ENCODE results near the gene GNS. TPM values are rescaled to one million over a fixed set of nuclear protein-coding genes. Genes with fewer than 3 reads are reported as not detected.

Gene GNS
- total and polyA plus RNA-seq, 2 of the 4 experiments (the other 2 are of a cell fraction), result 60.4 to 80.7 TPM

GRCh38 chr12:64747695-64748094 lies 11.5 kb downstream of the GNS start:
- BruUV-seq (replicated peaks), result no TSS peak

More at GRCh38 chr12:64747695-64748094, 11.5 kb downstream of the GNS start:
- Histone ChIP-seq H3K23ac (ENCODE audit: low read depth, low read length) (no peak overlapping the region), H2BK15ac (ENCODE audit: low read depth, low read length) (no peak overlapping the region), H2AK9ac (replicated peaks; ENCODE audit: low read depth, low read length, poor library complexity) (no peak overlapping the region), H4K20me1 (ENCODE audit: insufficient read depth, low read length) (no peaks in the 10 kb centered on the region), H2BK120ac (ENCODE audit: low read depth, low read length) (no peak overlapping the region), H3K9me1 (ENCODE audit: insufficient read depth, low read length) (peaks cover 2% of the 10 kb centered on the region), H2BK5ac (ENCODE audit: low read depth, low read length, poor library complexity, severe bottlenecking) (no peak overlapping the region), H3K4me2 (ENCODE audit: low read depth, low read length) (no peak overlapping the region), H3K27me3 (ENCODE audit: control insufficient read depth, insufficient read depth, low read length) (no peaks in the 10 kb centered on the region), H3K9me3 (ENCODE audit: control insufficient read depth, insufficient read depth, low read length) (no peaks in the 10 kb centered on the region), H2AFZ (replicated peaks; ENCODE audit: low read length, poor library complexity) (no peak overlapping the region), H2BK20ac (ENCODE audit: low read depth, low read length) (no peak overlapping the region), H3K79me1 (ENCODE audit: low read depth in 1 of 2, low read length in 2 of 2) (peaks cover 0 to 15% of the 10 kb centered on the region in 2 experiments; a peak in 2 of 4 replicates), H3K56ac (ENCODE audit: extremely low read depth, insufficient read depth, low read length) (no peak overlapping the region), H3K4me3 (ENCODE audit: insufficient read depth, low read depth, low read length) (no peak overlapping the region), H3K4me1 (ENCODE audit: control insufficient read depth, insufficient read depth, low read length) (peaks cover 4% of the 10 kb centered on the region; the same call in 1 of the 2 replicates), H3K27ac (ENCODE audit: insufficient read depth, low read length) (no peak overlapping the region), H4K91ac (ENCODE audit: insufficient read depth, low read depth, low read length) (no peak overlapping the region), H3K9ac (ENCODE audit: low read depth, low read length) (no peak overlapping the region), H4K8ac (ENCODE audit: low read depth in 2 of 2, low read length in 2 of 2) (no peak overlapping the region), H3K4ac (ENCODE audit: low read depth, low read length) (0 out of 2 replicates have a peak overlapping the region, but pooled peaks have one; percentile 21), H3K18ac (ENCODE audit: low read depth, low read length) (no peak overlapping the region), H4K5ac (ENCODE audit: low read depth, low read length) (no peak overlapping the region), H3K36me3 (ENCODE audit: control insufficient read depth, insufficient read depth, low read length) (peaks cover 19% of the 10 kb centered on the region), H3K14ac (replicated peaks; ENCODE audit: low read depth, low read length) (no peak overlapping the region), H2AK5ac (ENCODE audit: low read depth, low read length) (no peak overlapping the region)
- no CpG with 5 or more reads among the region's 2 CpGs for WGBS, 2 experiments (ENCODE audit: extremely low coverage in 2 of 2, insufficient read length in 1 of 2)
- ChIA-PET POLR2A (ENCODE audit: unreplicated experiment) (interaction anchor here (0.7 kb wide), 1 partner anchor 214 kb away, joined by 3 read pairs; no protein-coding TSS in a partner anchor), CTCF (interaction anchor here (0.7 kb wide), 1 partner anchor 364 kb away, joined by 3 read pairs; no protein-coding TSS in a partner anchor)
- no peak for DNase-seq
- dilution Hi-C loops (cut with HindIII; ENCODE audit: low sequenced_read_pairs, unreplicated experiment) (no loop called here), intact Hi-C loops (cut with micrococcal nuclease) (no loop called here), in situ Hi-C loops (cut with MboI; ENCODE audit: low sequenced_read_pairs) (no loop called here)
- TF ChIP-seq USF2 (IDR thresholded peaks at IDR 0.05; ENCODE audit: low read depth, low read length) (no peak), MAZ (IDR thresholded peaks at IDR 0.05; ENCODE audit: borderline replicate concordance, low read depth, low read length) (no peak), CTCF (conservative IDR thresholded peaks at IDR 0.05; ENCODE audit: low read depth, low read length) (no peak; the same call in 1 of the 2 replicates), FOS (IDR thresholded peaks at IDR 0.05; ENCODE audit: low read depth, low read length) (no peak), NFE2L2 (IDR thresholded peaks at IDR 0.05; ENCODE audit: low read depth, low read length) (no peak), SMC3 (IDR thresholded peaks at IDR 0.05; ENCODE audit: low read depth, low read length) (no peak), RCOR1 (IDR thresholded peaks at IDR 0.05; ENCODE audit: insufficient replicate concordance, low read length) (no peak), MXI1 (IDR thresholded peaks at IDR 0.05; ENCODE audit: borderline replicate concordance, low read depth, low read length) (no peak), MAFK (IDR thresholded peaks at IDR 0.05; ENCODE audit: low read depth, low read length) (no peak), CHD1 (IDR thresholded peaks at IDR 0.05; ENCODE audit: low read depth, low read length) (no peak), RAD21 (IDR thresholded peaks at IDR 0.05; ENCODE audit: low read length) (no peak)
- ATAC-seq (ENCODE audit: low read depth), result no peak

Data from IMR-90 (cell line).